Measurements from ENCODE around the gene SPG11. TPM values are rescaled to one million over a fixed set of nuclear protein-coding genes. Genes with fewer than 3 reads are reported as not detected.

The SPG11 gene
- total and polyA plus RNA-seq, 4 donors, result 17.3 to 65.3 (median 31.3) TPM

GRCh38 chr15:44554934-44555723, 108.3 kb downstream of the SPG11 start:
- no peaks in the 10 kb centered on the region for H3K9me3 ChIP-seq (ENCODE audit: control insufficient read depth in 4 of 4, low read length in 3 of 4)
- H3K36me3 ChIP-seq (ENCODE audit: control insufficient read depth in 4 of 4, insufficient read depth in 3 of 4, low read depth in 1 of 4, low read length in 3 of 4), result peaks cover 21 to 66% (median 51%) of the 10 kb centered on the region in 4 donors
- no peak for TF ChIP-seq MAX (IDR thresholded peaks at IDR 0.05)
- no peak for TF ChIP-seq GABPA (IDR thresholded peaks at IDR 0.05 in 1 of 2, conservative IDR thresholded peaks at IDR 0.05 in 1 of 2)
- no peak for TF ChIP-seq SP1 (IDR thresholded peaks at IDR 0.05)
- no peak for TF ChIP-seq TAF1 (conservative IDR thresholded peaks at IDR 0.05)
- no peak for TF ChIP-seq FOXA2 (IDR thresholded peaks at IDR 0.05)
- TF ChIP-seq, protein P1, sequence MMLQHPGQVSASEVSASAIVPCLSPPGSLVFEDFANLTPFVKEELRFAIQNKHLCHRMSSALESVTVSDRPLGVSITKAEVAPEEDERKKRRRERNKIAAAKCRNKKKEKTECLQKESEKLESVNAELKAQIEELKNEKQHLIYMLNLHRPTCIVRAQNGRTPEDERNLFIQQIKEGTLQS (IDR thresholded peaks at IDR 0.05), result no peak
- TF ChIP-seq, protein P2, sequence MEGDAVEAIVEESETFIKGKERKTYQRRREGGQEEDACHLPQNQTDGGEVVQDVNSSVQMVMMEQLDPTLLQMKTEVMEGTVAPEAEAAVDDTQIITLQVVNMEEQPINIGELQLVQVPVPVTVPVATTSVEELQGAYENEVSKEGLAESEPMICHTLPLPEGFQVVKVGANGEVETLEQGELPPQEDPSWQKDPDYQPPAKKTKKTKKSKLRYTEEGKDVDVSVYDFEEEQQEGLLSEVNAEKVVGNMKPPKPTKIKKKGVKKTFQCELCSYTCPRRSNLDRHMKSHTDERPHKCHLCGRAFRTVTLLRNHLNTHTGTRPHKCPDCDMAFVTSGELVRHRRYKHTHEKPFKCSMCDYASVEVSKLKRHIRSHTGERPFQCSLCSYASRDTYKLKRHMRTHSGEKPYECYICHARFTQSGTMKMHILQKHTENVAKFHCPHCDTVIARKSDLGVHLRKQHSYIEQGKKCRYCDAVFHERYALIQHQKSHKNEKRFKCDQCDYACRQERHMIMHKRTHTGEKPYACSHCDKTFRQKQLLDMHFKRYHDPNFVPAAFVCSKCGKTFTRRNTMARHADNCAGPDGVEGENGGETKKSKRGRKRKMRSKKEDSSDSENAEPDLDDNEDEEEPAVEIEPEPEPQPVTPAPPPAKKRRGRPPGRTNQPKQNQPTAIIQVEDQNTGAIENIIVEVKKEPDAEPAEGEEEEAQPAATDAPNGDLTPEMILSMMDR (IDR thresholded peaks at IDR 0.05; ENCODE audit: low read depth, low read length, missing input control), result no peak
- TF ChIP-seq NR2F2 (IDR thresholded peaks at IDR 0.05), result no peak
- TF ChIP-seq FOXA1 (IDR thresholded peaks at IDR 0.05), result no peak
- TF ChIP-seq YY1 (IDR thresholded peaks at IDR 0.05), result no peak
- TF ChIP-seq HNF4G (IDR thresholded peaks at IDR 0.05), result no peak
- no peak for TF ChIP-seq EGR1 (IDR thresholded peaks at IDR 0.05; ENCODE audit: low read depth in 2 of 2)
- H3K27me3 ChIP-seq (ENCODE audit: control insufficient read depth in 4 of 4, insufficient read depth in 4 of 4, low read length in 3 of 4), result no peaks in the 10 kb centered on the region
- no peaks in the 10 kb centered on the region for H3K4me1 ChIP-seq (ENCODE audit: control insufficient read depth in 4 of 4, insufficient read depth in 4 of 4, low read length in 3 of 4)
- no peak overlapping the region for H3K27ac ChIP-seq (ENCODE audit: low read depth in 1 of 2, low read length in 2 of 2)
- no peak overlapping the region for H3K9ac ChIP-seq (ENCODE audit: low read depth in 1 of 2, low read length in 2 of 2)
- 92% methylated on average over 4 of the region's 4 CpGs for WGBS
- no peak for DNase-seq (ENCODE audit: low spot score)
- H3K4me3 ChIP-seq (ENCODE audit: low read depth in 1 of 3, low read length in 3 of 3), result no peak overlapping the region

GRCh38 chr15:44550734-44551133, 112.7 kb downstream of the SPG11 start:
- Histone ChIP-seq H3K36me3 (ENCODE audit: control insufficient read depth in 4 of 4, insufficient read depth in 3 of 4, low read depth in 1 of 4, low read length in 3 of 4) (peaks cover 8 to 36% (median 24%) of the 10 kb centered on the region in 4 donors), H3K9me3 (ENCODE audit: control insufficient read depth in 4 of 4, low read length in 3 of 4) (no peaks in the 10 kb centered on the region), H3K4me3 (ENCODE audit: low read depth in 1 of 3, low read length in 3 of 3) (no peak overlapping the region), H3K27ac (ENCODE audit: low read depth in 1 of 2, low read length in 2 of 2) (no peak overlapping the region), H3K27me3 (ENCODE audit: control insufficient read depth in 4 of 4, insufficient read depth in 4 of 4, low read length in 3 of 4) (no peaks in the 10 kb centered on the region), H3K9ac (ENCODE audit: low read depth in 1 of 2, low read length in 2 of 2) (no peak overlapping the region), H3K4me1 (ENCODE audit: control insufficient read depth in 4 of 4, insufficient read depth in 4 of 4, low read length in 3 of 4) (no peaks in the 10 kb centered on the region)
- no peak for DNase-seq (ENCODE audit: low spot score)
- WGBS, result 94% methylated on average over 4 of the region's 4 CpGs
- no peak for TF ChIP-seq JUND (IDR thresholded peaks at IDR 0.05)
- no peak for TF ChIP-seq YY1 (IDR thresholded peaks at IDR 0.05)
- TF ChIP-seq NR2F2 (IDR thresholded peaks at IDR 0.05), result no peak
- TF ChIP-seq, protein P2 (IDR thresholded peaks at IDR 0.05; ENCODE audit: low read depth, low read length, missing input control), result no peak
